ENCODE measurements around the gene ADCY10. TPM values are rescaled to one million over a fixed set of nuclear protein-coding genes. Genes with fewer than 3 reads are reported as not detected.

Gene ADCY10
- total and polyA plus RNA-seq, 2 of the 8 experiments (the other 6 are each of a cell fraction or from before 2014, with no cell fraction given): 0.02 TPM; not detected in 1

- Histone ChIP-seq H3K18ac (ENCODE audit: extremely low read depth, low read length) (no peak overlapping the region), H3K79me2 (ENCODE audit: control insufficient read depth in 1 of 2, insufficient read depth in 2 of 2, low read length in 2 of 2) (no peaks in the 10 kb centered on the region), H3K36me3 (ENCODE audit: control insufficient read depth in 2 of 4, insufficient read depth in 4 of 4, low read length in 3 of 4) (no peaks in the 10 kb centered on the region; a peak in 1 of 8 replicates), H3K14ac (ENCODE audit: insufficient read length) (no peak overlapping the region), H3K4ac (replicated peaks; ENCODE audit: insufficient read length, low read depth, low read length) (no peak overlapping the region), H3K4me1 (replicated peaks in 1 of 4; ENCODE audit: control insufficient read depth in 3 of 4, insufficient read depth in 4 of 4, low read length in 3 of 4) (peaks cover 2 to 8% (median 3%) of the 10 kb centered on the region in 4 experiments; a peak in 4 of 7 replicates), H3K4me3 (ENCODE audit: extremely low read depth in 1 of 4, insufficient read depth in 2 of 4, low read depth in 3 of 4, low read length in 4 of 4) (no peak overlapping the region), H3K23ac (ENCODE audit: insufficient read length) (no peak overlapping the region), H2BK12ac (ENCODE audit: low read depth, low read length) (no peak overlapping the region), H3K4me2 (ENCODE audit: insufficient read depth in 1 of 2, low read depth in 2 of 2, low read length in 2 of 2) (no peak overlapping the region), H4K5ac (ENCODE audit: insufficient read length, low read depth, low read length) (no peak overlapping the region), H3K9me3 (ENCODE audit: insufficient read depth in 2 of 2, low read depth in 1 of 2, low read length in 1 of 2) (peaks cover 0 to 3% of the 10 kb centered on the region in 2 experiments; a peak in 1 of 4 replicates), H3K56ac (replicated peaks; ENCODE audit: insufficient read length, low read depth, low read length) (no peak overlapping the region), H2BK15ac (ENCODE audit: low read length) (no peak overlapping the region), H3K27ac (ENCODE audit: low read depth, low read length) (0 out of 2 replicates have a peak overlapping the region, but pooled peaks have one; percentile 27), H4K91ac (replicated peaks; ENCODE audit: insufficient read length, low read length) (no peak overlapping the region), H4K8ac (ENCODE audit: extremely low read depth, insufficient read depth, low read length) (no peak overlapping the region), H2AFZ (ENCODE audit: low read length) (no peak overlapping the region), H3K9ac (replicated peaks in 1 of 4; ENCODE audit: extremely low read depth in 1 of 4, low read depth in 3 of 4, low read length in 3 of 4) (no peak overlapping the region), H2BK20ac (ENCODE audit: low read length) (no peak overlapping the region), H2BK5ac (ENCODE audit: low read depth, low read length) (0 out of 2 replicates have a peak overlapping the region, but pooled peaks have one; percentile 2), H3K79me1 (ENCODE audit: low read depth, low read length) (no peaks in the 10 kb centered on the region), H2AK5ac (ENCODE audit: low read depth, low read length) (no peak overlapping the region), H4K20me1 (replicated peaks in 1 of 2; ENCODE audit: control insufficient read depth in 1 of 2, insufficient read depth in 2 of 2, low read length in 2 of 2) (no peaks in the 10 kb centered on the region), H2BK120ac (replicated peaks; ENCODE audit: low read depth, low read length) (no peak overlapping the region), H3K27me3 (replicated peaks in 1 of 4; ENCODE audit: control insufficient read depth in 3 of 4, extremely low read depth in 1 of 4, insufficient read depth in 3 of 4, low read length in 3 of 4) (no peaks in the 10 kb centered on the region), H3K23me2 (ENCODE audit: low read depth, low read length) (no peaks in the 10 kb centered on the region)
- ChIA-PET CTCF (ENCODE audit: partially characterized antibody) (interaction anchor here (0.6 to 1.7 kb wide), 5 partner anchors 35 to 139 kb away, joined by 3 to 5 read pairs (median 3); no protein-coding TSS in a partner anchor), POLR2A (ENCODE audit: partially characterized antibody) (interaction anchor here (1.1 kb wide), 1 partner anchor 141 kb away, joined by 3 read pairs; no protein-coding TSS in a partner anchor)
- DNase-seq (ENCODE audit: low read depth in 1 of 2, low spot score in 2 of 2) (no peak), FAIRE-seq (peak; percentile 52)
- 58% methylated on average over 2 of the region's 2 CpGs; no CpG with 5 or more reads in 1 of the 2 experiments for WGBS, 2 experiments (ENCODE audit: extremely low coverage in 1 of 2, insufficient coverage in 1 of 2, insufficient read length in 1 of 2, insufficient replicate concordance in 2 of 2, low coverage in 1 of 2, low lambda C conversion rate in 2 of 2, missing lambda C conversion rate in 1 of 2)
- TF ChIP-seq GABPA (IDR thresholded peaks at IDR 0.05; ENCODE audit: borderline replicate concordance, insufficient read depth, low read length): no peak
- no peak for TF ChIP-seq RXRA (IDR thresholded peaks at IDR 0.05; ENCODE audit: insufficient read depth, low read depth, low read length)
- TF ChIP-seq TEAD4 (IDR thresholded peaks at IDR 0.05; ENCODE audit: low read depth, low read length): peak; percentile 92
- peak; percentile 7 to 23; a peak in 2 of 4 replicates for TF ChIP-seq RAD21 (IDR thresholded peaks at IDR 0.05 in 1 of 2, conservative IDR thresholded peaks at IDR 0.05 in 1 of 2; ENCODE audit: low read depth in 2 of 2, low read length in 2 of 2)
- 0 out of 2 replicates have a peak, but pooled peaks have one; percentile 13 for TF ChIP-seq TBP (IDR thresholded peaks at IDR 0.05; ENCODE audit: low read depth, low read length)
- TF ChIP-seq POLR2A (IDR thresholded peaks at IDR 0.05; ENCODE audit: control extremely low read depth in 1 of 2, low read depth in 2 of 2, low read length in 2 of 2): 0 out of 3 replicates have a peak, but pooled peaks of 1 of the 2 experiments have one; percentile 30
- TF ChIP-seq POLR2AphosphoS5 (IDR thresholded peaks at IDR 0.05; ENCODE audit: low read depth, low read length): 0 out of 2 replicates have a peak, but pooled peaks have one; percentile 25
- TF ChIP-seq CTCF (IDR thresholded peaks at IDR 0.05; ENCODE audit: control extremely low read depth in 1 of 3, insufficient read depth in 1 of 3, low read depth in 1 of 3, low read length in 3 of 3): peak in 2 of 3 experiments; percentile 7 to 22; a peak in 2 of 4 replicates
- 0 out of 2 replicates have a peak, but pooled peaks have one; percentile 52 for TF ChIP-seq SP1 (IDR thresholded peaks at IDR 0.05; ENCODE audit: low read depth, low read length)
- TF ChIP-seq HDAC2 (IDR thresholded peaks at IDR 0.05; ENCODE audit: borderline replicate concordance in 1 of 2, low read depth in 2 of 2, low read length in 2 of 2): peak in 1 of 2 experiments; percentile 72; a peak in 1 of 4 replicates
These were observed 116.9 kb downstream of the ADCY10 start for GRCh38 chr1:167797015-167797414.
